HFF-Myc (cell line): Measurements from ENCODE around the gene LRMDA.

Experiments
- DNase-seq: peaks from one replicate; pipeline ENCODE4 v3.0.0-alpha.2; 2011; ENCODE audit warnings: low read depth; ENCODE audit errors: extremely low read depth
- H3K4me3 ChIP-seq: replicated peaks from 2 replicates; pipeline ENCODE4 v1.5.1; 2011; ENCODE audit warnings: low read depth, mild to moderate bottlenecking, control low read depth, low read length
- TF ChIP-seq, protein P1 (sequence below): IDR thresholded peaks from 2 replicates; pipeline ENCODE4 v1.5.1; 2012; ENCODE audit warnings: mild to moderate bottlenecking, low read depth, low read length, control low read depth; ENCODE audit errors: missing control alignments

The LRMDA gene

DNA sequence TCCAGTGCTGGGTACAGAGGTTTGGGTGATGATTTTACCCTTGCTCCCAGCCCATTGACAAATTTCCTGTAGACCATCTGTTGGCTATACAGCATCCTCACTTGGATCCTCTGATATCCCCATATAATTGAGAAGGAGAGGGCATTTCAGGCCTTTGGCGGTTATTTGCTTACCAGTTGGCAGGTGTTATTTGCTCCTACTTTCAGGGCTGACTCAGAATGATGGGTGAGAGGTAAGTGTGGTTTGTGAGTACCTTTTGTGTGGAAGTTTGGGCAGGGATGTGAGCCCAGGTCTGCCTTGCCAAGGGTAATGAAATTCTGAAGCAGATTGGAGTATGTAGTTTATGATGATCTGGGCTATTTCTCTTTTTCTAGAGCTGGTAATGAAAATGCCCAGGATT, 93.6 kb downstream of the LRMDA start:
- DNase-seq: no peak
- H3K4me3 ChIP-seq: no peak overlapping the region
- TF ChIP-seq, protein P1, sequence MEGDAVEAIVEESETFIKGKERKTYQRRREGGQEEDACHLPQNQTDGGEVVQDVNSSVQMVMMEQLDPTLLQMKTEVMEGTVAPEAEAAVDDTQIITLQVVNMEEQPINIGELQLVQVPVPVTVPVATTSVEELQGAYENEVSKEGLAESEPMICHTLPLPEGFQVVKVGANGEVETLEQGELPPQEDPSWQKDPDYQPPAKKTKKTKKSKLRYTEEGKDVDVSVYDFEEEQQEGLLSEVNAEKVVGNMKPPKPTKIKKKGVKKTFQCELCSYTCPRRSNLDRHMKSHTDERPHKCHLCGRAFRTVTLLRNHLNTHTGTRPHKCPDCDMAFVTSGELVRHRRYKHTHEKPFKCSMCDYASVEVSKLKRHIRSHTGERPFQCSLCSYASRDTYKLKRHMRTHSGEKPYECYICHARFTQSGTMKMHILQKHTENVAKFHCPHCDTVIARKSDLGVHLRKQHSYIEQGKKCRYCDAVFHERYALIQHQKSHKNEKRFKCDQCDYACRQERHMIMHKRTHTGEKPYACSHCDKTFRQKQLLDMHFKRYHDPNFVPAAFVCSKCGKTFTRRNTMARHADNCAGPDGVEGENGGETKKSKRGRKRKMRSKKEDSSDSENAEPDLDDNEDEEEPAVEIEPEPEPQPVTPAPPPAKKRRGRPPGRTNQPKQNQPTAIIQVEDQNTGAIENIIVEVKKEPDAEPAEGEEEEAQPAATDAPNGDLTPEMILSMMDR: no peak

DNA sequence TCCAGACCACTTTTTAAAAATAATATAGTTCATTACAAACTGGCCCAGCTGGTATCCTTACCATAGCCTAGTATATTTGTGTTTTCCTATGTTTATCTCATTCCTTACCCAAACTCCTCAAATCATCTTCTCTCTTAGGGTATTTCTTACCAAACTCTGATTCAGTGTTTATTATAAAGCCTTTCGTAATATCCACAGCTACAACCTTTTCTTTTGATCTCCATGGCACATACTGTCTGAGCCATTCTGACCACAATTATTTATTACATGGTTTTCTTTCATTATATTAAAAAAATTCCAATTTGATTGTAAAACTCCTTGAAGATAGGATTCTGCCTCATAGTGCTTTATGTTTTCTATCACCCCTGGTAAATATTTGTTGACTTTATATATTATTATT, 94.2 kb downstream of the LRMDA start:
- no peak for DNase-seq
- no peak overlapping the region for H3K4me3 ChIP-seq
- TF ChIP-seq, protein P1: no peak

DNA sequence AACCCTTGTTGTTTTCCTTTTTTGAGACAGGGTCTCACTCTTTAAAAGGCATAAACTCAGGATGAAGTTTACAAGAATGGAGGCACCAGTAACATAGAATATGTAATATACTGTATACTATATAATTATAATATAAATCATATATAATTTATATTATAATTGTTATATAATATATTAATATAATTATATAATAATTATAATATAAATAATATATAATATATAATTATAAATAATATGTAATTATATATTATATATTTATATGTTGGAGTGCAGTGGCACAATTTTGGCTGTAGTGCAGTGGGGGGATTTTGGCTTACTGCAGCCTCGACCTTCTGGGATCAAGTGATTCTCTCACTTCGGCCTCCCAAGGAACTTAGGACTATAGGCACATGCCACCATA, 96.1 kb downstream of the LRMDA start:
- TF ChIP-seq, protein P1: no peak
- DNase-seq: no peak
- H3K4me3 ChIP-seq: no peak overlapping the region

DNA sequence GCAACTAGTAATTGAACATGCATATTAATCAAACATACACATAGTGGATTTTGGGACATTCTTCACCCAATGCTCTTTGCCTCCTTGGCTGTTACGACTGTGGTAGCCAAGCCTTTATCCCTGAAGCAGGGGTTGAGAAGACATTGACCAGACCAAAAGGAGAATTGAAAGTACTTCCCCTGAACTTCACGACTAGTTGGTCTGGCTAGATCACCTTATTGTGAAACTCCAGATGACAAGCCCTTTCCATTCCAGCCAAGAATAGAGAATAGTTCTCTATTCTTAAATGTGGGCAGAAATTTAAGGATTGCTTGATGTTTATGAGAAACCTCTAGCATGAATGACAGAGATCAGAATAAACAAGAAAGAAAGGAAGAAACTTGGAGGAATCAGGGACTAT, 97.0 kb downstream of the LRMDA start:
- no peak for DNase-seq
- TF ChIP-seq, protein P1: no peak
- H3K4me3 ChIP-seq: no peak overlapping the region

DNA sequence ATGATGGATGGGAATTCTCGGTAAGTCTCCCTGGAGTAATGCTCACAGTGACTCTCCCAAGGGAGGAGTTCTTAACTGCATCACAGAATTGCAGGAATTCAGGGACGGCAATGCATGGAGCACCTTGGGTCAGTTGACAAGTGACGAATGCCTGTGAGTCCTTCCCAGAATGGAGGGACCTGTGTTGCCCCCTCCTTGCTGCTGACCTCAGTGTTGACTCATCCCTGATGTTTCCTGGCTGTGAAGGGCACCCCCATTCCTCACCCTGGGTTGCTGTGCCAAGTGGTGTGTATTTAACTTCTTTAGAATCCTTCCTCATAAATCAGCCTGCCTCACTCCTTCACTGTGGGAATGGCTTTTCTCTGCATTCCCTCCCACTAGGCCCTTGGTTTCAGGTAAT, 98.9 kb downstream of the LRMDA start:
- no peak overlapping the region for H3K4me3 ChIP-seq
- DNase-seq: no peak
- TF ChIP-seq, protein P1: no peak

DNA sequence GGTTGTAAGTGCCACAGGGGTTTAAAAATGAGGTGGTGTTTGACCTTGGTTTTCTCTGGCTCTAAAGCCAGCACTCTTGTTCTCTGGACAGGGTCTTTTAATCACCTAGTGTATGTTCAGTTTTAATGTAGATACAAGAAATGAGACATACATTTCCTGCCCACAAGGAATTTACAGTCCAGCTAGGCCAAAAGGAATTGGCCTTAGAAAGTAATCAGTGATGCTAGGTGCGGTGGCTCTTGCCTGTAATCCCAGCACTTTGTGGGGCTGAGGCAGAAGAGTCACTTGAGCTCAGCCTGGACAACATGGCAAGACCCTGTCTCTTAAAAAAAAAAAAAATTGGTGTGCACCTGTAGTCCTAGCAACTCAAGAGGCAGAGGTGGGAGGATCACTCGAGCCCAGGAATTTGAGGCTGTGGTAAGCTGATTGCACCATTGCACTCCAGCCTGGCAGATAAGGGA, 100.2 kb downstream of the LRMDA start:
- TF ChIP-seq, protein P1: no peak
- H3K4me3 ChIP-seq: no peak overlapping the region
- DNase-seq: no peak

DNA sequence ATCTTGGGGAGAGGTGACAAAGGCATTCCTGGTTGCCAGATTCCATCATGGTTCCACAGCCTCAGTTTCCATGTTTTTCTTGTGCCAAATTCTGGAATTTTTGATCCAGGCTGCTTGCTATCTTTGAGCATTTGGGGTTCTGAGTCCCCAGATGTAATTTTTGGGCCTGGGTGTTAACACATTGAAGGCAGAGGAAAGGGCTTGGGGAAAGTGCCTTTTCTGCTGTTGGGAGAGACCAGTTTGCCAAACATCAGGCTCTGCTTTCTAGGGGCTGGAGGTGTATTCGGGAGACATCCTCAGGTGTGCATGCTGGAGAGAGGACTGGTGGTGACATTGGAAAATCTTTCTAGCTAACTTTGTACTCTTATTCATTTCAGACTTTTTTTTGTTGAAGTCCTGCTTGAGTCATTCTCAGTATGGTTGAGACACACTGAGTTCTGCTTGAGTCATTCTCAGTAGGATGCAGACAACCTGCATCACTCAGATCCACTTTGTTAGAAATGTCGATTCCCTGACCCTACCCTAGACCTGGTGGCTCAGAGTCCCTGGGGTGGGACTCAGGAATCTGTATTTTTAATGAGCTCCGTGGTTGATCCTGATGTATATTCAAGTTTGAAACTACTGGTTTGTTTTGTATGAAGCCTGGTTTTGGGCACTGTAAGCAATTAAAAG, 101.0 kb downstream of the LRMDA start:
- TF ChIP-seq, protein P1: no peak
- no peak overlapping the region for H3K4me3 ChIP-seq
- no peak for DNase-seq
